ENCODE results near the gene PTPRJ. TPM values are rescaled to one million over a fixed set of nuclear protein-coding genes. Genes with fewer than 3 reads are reported as not detected.

Gene PTPRJ
- total RNA-seq, 1 donor from 2014 or later, result 34.9 TPM

DNA sequence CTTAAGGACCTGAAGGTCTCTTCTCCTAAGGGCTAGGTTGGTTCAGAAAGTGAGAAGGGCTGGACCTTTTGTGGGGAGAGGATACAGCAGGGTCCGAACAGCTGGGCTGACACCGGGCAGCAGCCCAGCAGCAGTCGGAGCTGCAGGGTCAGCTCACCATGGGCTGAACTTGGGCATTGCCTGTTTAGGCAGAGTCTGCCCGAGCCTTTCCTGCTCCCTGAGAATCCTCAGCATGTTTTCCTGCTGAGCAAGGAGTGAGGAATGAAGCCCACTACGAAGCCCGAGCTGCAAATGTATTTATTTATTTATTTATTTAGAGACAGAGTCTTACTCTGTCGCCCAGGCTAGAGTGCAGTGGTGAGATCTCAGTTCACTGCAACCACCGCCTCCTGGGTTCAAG, 83.9 kb downstream of the PTPRJ start:
- intact Hi-C loops (cut with DNase I), result no loop called here
- no peak overlapping the region for H3K4me3 ChIP-seq
- peaks cover 28% of the 10 kb centered on the region for H3K4me1 ChIP-seq
- no peak for ATAC-seq
- no peaks in the 10 kb centered on the region for H3K36me3 ChIP-seq
- no peaks in the 10 kb centered on the region for H3K9me3 ChIP-seq
- H3K27ac ChIP-seq, result peak overlapping the region; percentile 64
- TF ChIP-seq, protein P1, sequence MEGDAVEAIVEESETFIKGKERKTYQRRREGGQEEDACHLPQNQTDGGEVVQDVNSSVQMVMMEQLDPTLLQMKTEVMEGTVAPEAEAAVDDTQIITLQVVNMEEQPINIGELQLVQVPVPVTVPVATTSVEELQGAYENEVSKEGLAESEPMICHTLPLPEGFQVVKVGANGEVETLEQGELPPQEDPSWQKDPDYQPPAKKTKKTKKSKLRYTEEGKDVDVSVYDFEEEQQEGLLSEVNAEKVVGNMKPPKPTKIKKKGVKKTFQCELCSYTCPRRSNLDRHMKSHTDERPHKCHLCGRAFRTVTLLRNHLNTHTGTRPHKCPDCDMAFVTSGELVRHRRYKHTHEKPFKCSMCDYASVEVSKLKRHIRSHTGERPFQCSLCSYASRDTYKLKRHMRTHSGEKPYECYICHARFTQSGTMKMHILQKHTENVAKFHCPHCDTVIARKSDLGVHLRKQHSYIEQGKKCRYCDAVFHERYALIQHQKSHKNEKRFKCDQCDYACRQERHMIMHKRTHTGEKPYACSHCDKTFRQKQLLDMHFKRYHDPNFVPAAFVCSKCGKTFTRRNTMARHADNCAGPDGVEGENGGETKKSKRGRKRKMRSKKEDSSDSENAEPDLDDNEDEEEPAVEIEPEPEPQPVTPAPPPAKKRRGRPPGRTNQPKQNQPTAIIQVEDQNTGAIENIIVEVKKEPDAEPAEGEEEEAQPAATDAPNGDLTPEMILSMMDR (IDR thresholded peaks at IDR 0.05), result no peak
- DNase-seq, result no peak
- H3K27me3 ChIP-seq, result no peaks in the 10 kb centered on the region

DNA sequence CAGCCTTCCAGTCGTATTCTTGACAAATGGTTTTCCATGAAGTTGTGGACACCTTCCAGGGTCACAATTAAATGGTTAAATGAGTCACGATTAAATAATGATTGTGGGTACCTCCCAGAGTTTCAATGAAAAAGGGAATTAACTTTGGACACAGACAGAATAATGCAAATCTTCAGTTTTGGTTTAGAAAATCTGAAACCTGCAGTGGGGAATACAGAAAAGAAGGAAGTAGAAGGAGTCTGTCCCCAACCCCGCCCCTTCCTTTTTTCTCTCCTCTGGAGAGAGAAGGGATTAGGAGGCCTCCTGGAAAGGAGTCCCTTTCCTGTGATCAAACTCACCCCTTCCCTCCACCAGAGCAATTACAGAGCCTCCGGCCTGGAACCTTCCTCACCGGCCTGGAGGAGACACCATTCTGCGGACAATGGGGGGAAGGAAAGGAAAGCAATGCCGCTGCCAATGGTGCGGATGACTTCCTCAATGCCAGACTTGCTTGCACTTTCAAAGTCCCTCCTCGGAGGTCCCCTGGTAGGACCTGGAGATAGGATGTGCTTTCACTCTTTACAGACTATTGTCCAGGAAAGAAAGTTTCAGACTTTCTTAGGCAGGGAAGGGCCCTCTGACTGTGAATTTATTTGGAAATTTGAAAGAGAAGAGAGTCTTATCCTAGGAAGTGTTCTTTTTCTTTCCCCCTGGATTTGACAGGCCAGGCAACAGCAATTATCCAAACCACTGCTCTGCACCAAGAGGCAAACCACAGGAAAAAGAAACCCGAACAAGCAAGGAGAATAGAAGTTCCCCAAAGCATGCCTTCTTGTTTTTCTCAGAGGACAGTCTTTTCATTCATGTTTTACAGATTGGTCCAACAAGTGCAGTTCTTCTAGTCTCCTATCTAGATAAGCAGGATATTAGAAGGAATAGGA, 86.8 kb downstream of the PTPRJ start:
- DNase-seq (no peak), ATAC-seq (peak; percentile 72)
- no peaks in the 10 kb centered on the region for H3K36me3 ChIP-seq
- H3K4me1 ChIP-seq, result peaks cover 22% of the 10 kb centered on the region
- no peaks in the 10 kb centered on the region for H3K27me3 ChIP-seq
- TF ChIP-seq, protein P1 (IDR thresholded peaks at IDR 0.05), result no peak
- peak overlapping the region; percentile 49 for H3K27ac ChIP-seq
- intact Hi-C loops (cut with DNase I), result no loop called here
- H3K9me3 ChIP-seq, result no peaks in the 10 kb centered on the region
- peak overlapping the region; percentile 15 for H3K4me3 ChIP-seq

DNA sequence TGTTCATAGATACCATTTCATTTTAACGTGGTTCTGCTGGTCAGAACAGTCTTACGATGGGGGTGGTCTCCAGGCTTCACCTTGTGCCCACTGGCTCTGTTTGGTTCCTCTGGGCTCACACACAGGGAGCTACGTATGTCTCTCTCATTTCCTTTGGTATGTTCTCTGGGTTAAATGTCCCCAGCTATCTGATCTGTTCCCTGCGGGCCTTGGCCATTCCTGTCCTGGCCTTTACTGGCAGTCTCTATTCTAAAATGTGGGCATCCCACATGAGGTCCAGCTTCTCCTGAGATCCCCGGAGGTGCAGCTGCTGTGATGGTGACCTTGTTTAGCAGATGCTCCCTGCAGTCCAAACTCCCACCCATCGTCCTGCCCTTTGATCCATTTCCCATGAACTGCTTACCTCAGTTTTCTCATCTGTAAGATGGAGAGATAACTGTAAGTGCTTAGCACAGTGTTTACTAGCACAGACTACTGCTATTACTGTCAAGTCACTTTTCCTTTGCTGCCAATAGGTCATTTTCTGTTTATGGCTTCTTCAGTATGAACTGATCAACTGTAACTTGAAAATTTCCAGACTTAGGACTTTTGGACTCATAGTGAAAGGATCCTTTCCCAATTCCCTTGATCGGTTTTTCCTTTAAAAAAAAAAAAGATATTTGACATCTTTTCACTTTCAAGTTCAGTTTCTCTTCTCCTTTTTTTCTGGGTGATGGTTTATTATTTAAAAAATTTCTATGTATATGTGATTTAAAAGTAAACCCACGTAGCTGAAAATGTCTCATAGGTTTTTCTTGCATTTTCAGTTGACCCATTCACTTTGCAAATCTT, 92.9 kb downstream of the PTPRJ start:
- intact Hi-C loops (cut with DNase I), result no loop called here
- no peak for ATAC-seq
- Histone ChIP-seq H3K36me3 (no peaks in the 10 kb centered on the region), H3K27me3 (no peaks in the 10 kb centered on the region), H3K27ac (no peak overlapping the region), H3K9me3 (no peaks in the 10 kb centered on the region), H3K4me1 (no peaks in the 10 kb centered on the region), H3K4me3 (no peak overlapping the region)
- TF ChIP-seq, protein P1 (IDR thresholded peaks at IDR 0.05), result no peak
- DNase-seq, result no peak

DNA sequence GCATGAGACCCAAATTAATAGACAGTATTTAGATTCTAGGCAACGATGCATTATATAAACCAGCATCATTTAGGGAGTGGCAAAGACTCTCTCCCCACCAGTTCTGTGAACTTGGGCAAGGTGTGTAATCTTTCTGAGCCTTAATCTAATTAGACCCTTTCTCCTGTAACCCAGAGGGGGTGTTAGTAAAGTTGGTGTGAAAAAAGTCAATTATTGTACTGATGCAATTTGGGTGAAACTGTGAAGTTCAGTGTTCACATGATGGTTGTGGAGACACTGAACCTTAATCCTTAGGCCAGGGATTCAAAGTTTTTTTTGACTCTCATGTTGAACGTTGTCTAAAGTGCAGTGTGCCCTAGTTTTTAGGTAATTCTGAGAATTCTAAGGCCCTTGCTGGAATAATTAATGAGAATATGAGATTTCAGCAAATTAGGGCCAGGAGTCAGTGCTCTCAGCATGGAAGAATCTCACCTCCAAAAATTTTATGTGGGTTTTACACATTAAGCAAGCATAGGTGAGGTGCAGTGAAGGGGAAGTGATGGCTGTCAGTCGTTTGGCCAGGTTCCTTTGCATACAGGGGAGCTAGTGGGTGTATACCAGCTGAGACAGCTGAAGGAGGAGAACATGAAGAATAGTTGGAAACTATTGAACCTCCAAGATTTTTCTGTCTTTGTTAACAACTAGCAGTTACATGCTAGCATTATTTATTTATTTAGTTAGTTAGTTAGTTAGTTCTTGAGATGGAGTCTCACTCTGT, 94.2 kb downstream of the PTPRJ start:
- Histone ChIP-seq H3K36me3 (no peaks in the 10 kb centered on the region), H3K4me3 (no peak overlapping the region), H3K27me3 (no peaks in the 10 kb centered on the region), H3K27ac (no peak overlapping the region), H3K4me1 (no peaks in the 10 kb centered on the region), H3K9me3 (no peaks in the 10 kb centered on the region)
- ATAC-seq, result no peak
- TF ChIP-seq, protein P1 (IDR thresholded peaks at IDR 0.05), result no peak
- no peak for DNase-seq
- intact Hi-C loops (cut with DNase I), result no loop called here

DNA sequence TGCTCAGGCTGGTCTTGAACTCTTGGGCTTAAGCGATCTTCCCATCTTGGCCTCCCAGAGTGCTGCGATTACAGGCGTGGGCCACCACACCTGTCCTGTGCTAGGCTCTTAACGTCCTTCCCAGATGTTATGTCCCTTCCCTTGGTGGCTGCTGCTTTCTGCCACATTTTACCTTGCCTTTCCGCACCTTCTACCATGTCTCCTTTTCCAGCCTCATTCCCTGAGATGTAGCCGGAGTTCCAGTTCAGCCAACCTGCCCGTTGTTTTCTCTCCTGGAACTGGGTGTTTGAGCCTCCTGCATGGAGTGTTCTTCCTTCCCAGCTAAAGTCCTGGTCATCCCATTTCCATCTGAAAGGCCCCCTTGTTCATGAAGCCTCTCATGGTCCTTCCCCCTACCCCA, 95.3 kb downstream of the PTPRJ start:
- no peak for DNase-seq
- TF ChIP-seq, protein P1 (IDR thresholded peaks at IDR 0.05), result no peak
- intact Hi-C loops (cut with DNase I), result no loop called here
- Histone ChIP-seq H3K27me3 (no peaks in the 10 kb centered on the region), H3K36me3 (no peaks in the 10 kb centered on the region), H3K9me3 (no peaks in the 10 kb centered on the region), H3K27ac (no peak overlapping the region), H3K4me3 (no peak overlapping the region), H3K4me1 (peaks cover under 1% of the 10 kb centered on the region)
- no peak for ATAC-seq
